Measurements from ENCODE around the gene CACNA1G.

The CACNA1G gene

DNA sequence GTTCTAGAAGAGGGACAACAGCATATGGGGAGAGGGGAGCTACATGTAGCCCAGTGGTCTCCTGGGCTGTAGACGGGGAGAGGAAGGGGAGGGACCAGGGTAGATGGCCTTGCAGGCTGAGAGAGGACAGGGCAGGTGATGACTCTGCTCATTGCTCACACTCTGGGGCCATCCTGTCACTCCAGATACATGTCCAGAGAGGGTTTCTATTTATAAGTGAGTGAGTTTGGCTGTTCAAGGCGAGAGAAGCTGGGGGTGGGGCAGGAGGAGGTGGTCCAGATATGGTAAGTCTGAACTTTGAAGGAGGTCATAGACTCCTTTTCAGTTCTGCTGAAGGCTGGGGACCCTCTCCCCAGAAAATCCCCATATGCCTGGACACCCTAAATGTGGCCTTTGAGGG, 22.2 kb downstream of the CACNA1G start:
- TF ChIP-seq, protein P1, sequence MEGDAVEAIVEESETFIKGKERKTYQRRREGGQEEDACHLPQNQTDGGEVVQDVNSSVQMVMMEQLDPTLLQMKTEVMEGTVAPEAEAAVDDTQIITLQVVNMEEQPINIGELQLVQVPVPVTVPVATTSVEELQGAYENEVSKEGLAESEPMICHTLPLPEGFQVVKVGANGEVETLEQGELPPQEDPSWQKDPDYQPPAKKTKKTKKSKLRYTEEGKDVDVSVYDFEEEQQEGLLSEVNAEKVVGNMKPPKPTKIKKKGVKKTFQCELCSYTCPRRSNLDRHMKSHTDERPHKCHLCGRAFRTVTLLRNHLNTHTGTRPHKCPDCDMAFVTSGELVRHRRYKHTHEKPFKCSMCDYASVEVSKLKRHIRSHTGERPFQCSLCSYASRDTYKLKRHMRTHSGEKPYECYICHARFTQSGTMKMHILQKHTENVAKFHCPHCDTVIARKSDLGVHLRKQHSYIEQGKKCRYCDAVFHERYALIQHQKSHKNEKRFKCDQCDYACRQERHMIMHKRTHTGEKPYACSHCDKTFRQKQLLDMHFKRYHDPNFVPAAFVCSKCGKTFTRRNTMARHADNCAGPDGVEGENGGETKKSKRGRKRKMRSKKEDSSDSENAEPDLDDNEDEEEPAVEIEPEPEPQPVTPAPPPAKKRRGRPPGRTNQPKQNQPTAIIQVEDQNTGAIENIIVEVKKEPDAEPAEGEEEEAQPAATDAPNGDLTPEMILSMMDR (IDR thresholded peaks at IDR 0.05; ENCODE audit: insufficient read depth, low read length, poor library complexity, severe bottlenecking): no peak
- no peaks in the 10 kb centered on the region for H3K36me3 ChIP-seq (ENCODE audit: control insufficient read depth, insufficient read depth, low read length)
- H3K4me3 ChIP-seq (replicated peaks; ENCODE audit: low read depth, low read length): no peak overlapping the region
- DNase-seq (ENCODE audit: extremely low read depth, insufficient read length): no peak
- H3K27me3 ChIP-seq (replicated peaks; ENCODE audit: control insufficient read depth, insufficient read depth, low read length): peaks cover 2% of the 10 kb centered on the region

DNA sequence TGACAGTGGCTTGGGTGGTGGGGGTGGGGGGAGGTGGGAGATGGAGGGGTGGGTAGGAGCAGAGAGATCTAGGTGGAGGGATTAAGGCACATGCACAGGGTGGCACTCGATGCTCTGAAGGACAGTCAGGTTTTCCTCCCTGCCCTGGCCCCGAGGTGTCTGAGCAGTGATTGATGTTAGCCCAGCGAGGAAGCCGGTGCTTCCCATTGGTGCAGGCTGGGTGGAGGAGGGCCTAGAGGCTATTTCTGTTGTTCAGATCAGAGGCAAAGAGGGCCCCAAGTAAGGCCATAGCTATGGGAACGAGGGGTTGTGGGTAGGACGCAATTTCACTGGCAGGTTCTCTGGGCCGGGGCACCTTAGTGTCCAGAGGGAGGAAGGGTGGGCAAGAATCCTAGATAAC, 23.1 kb downstream of the CACNA1G start:
- no peaks in the 10 kb centered on the region for H3K36me3 ChIP-seq (ENCODE audit: control insufficient read depth, insufficient read depth, low read length)
- H3K4me3 ChIP-seq (replicated peaks; ENCODE audit: low read depth, low read length): no peak overlapping the region
- TF ChIP-seq, protein P1 (IDR thresholded peaks at IDR 0.05; ENCODE audit: insufficient read depth, low read length, poor library complexity, severe bottlenecking): no peak
- H3K27me3 ChIP-seq (replicated peaks; ENCODE audit: control insufficient read depth, insufficient read depth, low read length): peaks cover 2% of the 10 kb centered on the region
- DNase-seq (ENCODE audit: extremely low read depth, insufficient read length): no peak

DNA sequence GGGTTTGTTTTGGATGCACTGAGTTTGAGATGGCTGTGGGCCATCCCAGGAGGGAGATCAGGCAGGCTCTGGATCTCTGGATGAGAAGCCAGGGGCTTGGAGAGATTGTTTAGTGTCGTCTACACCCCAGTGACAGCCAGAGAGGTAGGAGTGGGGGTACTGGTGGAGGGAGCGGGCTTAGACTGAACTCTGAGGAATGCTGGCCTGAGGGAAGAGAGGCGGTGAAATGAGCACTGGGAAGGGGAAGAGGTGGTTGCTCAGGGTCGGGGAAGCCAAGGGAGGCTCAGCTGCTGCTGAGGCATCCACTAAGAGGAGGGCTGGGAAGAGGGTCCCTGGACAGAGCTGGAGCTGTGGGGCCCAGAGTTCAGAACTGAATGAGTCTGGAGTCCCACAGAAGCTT, 23.6 kb downstream of the CACNA1G start:
- no peak for DNase-seq (ENCODE audit: extremely low read depth, insufficient read length)

GRCh38 chr17:50584749-50585148, 24.2 kb downstream of the CACNA1G start:
- H3K4me3 ChIP-seq (replicated peaks; ENCODE audit: low read depth, low read length): no peak overlapping the region
- DNase-seq (ENCODE audit: extremely low read depth, insufficient read length): no peak
- no peaks in the 10 kb centered on the region for H3K36me3 ChIP-seq (ENCODE audit: control insufficient read depth, insufficient read depth, low read length)
- TF ChIP-seq, protein P1 (IDR thresholded peaks at IDR 0.05; ENCODE audit: insufficient read depth, low read length, poor library complexity, severe bottlenecking): no peak
- peaks cover 2% of the 10 kb centered on the region for H3K27me3 ChIP-seq (replicated peaks; ENCODE audit: control insufficient read depth, insufficient read depth, low read length)

More for the DNA sequence above, 23.6 kb downstream of the CACNA1G start:
- no peak overlapping the region for H3K4me3 ChIP-seq (replicated peaks; ENCODE audit: low read depth, low read length)
- no peaks in the 10 kb centered on the region for H3K36me3 ChIP-seq (ENCODE audit: control insufficient read depth, insufficient read depth, low read length)
- peaks cover 2% of the 10 kb centered on the region for H3K27me3 ChIP-seq (replicated peaks; ENCODE audit: control insufficient read depth, insufficient read depth, low read length)
- TF ChIP-seq, protein P1 (IDR thresholded peaks at IDR 0.05; ENCODE audit: insufficient read depth, low read length, poor library complexity, severe bottlenecking): no peak

- no peaks in the 10 kb centered on the region for H3K36me3 ChIP-seq (ENCODE audit: control insufficient read depth, insufficient read depth, low read length)
These were observed 24.8 kb downstream of the CACNA1G start for GRCh38 chr17:50585346-50585745.

More at GRCh38 chr17:50585346-50585745, 24.8 kb downstream of the CACNA1G start:
- TF ChIP-seq, protein P1 (IDR thresholded peaks at IDR 0.05; ENCODE audit: insufficient read depth, low read length, poor library complexity, severe bottlenecking): no peak
- no peak for DNase-seq (ENCODE audit: extremely low read depth, insufficient read length)
- Histone ChIP-seq H3K4me3 (replicated peaks; ENCODE audit: low read depth, low read length) (no peak overlapping the region), H3K27me3 (replicated peaks; ENCODE audit: control insufficient read depth, insufficient read depth, low read length) (peaks cover 2% of the 10 kb centered on the region)

All from GM06990 (cell line).